HCEC 1CT (cell line): ENCODE results near the gene MLXIP.
A peak's percentile ranks its signal among the peaks of the same experiment; 100 is the strongest.

Experiments used
- DNase-seq: peaks from one replicate; pipeline ENCODE4 v3.0.0-alpha.2; 2017

The MLXIP gene

GRCh38 chr12:122080149-122081082, 1.9 kb downstream of the MLXIP start:
- peak; percentile 89 for DNase-seq

- DNase-seq: peak; percentile 56
These were observed 2.6 kb downstream of the MLXIP start for GRCh38 chr12:122081083-122081696.

- DNase-seq: peak; percentile 85
These were observed 3.2 kb downstream of the MLXIP start for GRCh38 chr12:122081697-122082221.

GRCh38 chr12:122082621-122083356, 4.2 kb downstream of the MLXIP start:
- no peak for DNase-seq

- DNase-seq: no peak
These were observed 6.4 kb downstream of the MLXIP start for GRCh38 chr12:122084857-122085405.

- DNase-seq: no peak
These were observed 7.0 kb downstream of the MLXIP start for GRCh38 chr12:122085591-122085990.

GRCh38 chr12:122086116-122086515, 7.6 kb downstream of the MLXIP start:
- no peak for DNase-seq

GRCh38 chr12:122086641-122087285, 8.2 kb downstream of the MLXIP start:
- DNase-seq: no peak

- no peak for DNase-seq
These were observed 9.0 kb downstream of the MLXIP start for GRCh38 chr12:122087431-122088178.

- no peak for DNase-seq
These were observed 9.7 kb downstream of the MLXIP start for GRCh38 chr12:122088179-122088810.

GRCh38 chr12:122089077-122089476, 10.5 kb downstream of the MLXIP start:
- no peak for DNase-seq

- DNase-seq: peak; percentile 80
These were observed 12.4 kb downstream of the MLXIP start for GRCh38 chr12:122090759-122091515.

- no peak for DNase-seq
These were observed 14.7 kb downstream of the MLXIP start for GRCh38 chr12:122093098-122093883.

- no peak for DNase-seq
These were observed 15.7 kb downstream of the MLXIP start for GRCh38 chr12:122094137-122094734.

- no peak for DNase-seq
These were observed 16.4 kb downstream of the MLXIP start for GRCh38 chr12:122094735-122095631.

- no peak for DNase-seq
These were observed 17.5 kb downstream of the MLXIP start for GRCh38 chr12:122096014-122096413.

GRCh38 chr12:122096591-122097149, 18.1 kb downstream of the MLXIP start:
- peak; percentile 80 for DNase-seq

GRCh38 chr12:122097584-122097926, 19.0 kb downstream of the MLXIP start:
- no peak for DNase-seq
